NOMO-1 (cell line): ENCODE data around the gene LIAS.
"Not testable (repeated sequence)": the region's sequence is repeated elsewhere in the genome, so short reads cannot be mapped to it uniquely, and the experiment has no call there.

Experiments
- DNase-seq, 2 experiments: peaks; one replicate each; lab custom pipeline; 2025; ENCODE audit not compliant: unreplicated experiment in 2 of 2; lab: John Stamatoyannopoulos, UW

Gene LIAS

GRCh38 chr4:39495446-39496213 lies 36.8 kb downstream of the LIAS start:
- DNase-seq = no peak

GRCh38 chr4:39497909-39498726 lies 39.3 kb downstream of the LIAS start:
- no peak for DNase-seq

- no peak for DNase-seq
Observed at GRCh38 chr4:39498727-39499020, 39.8 kb downstream of the LIAS start.

- DNase-seq = no peak
Observed at GRCh38 chr4:39502019-39502663, 43.3 kb downstream of the LIAS start.

DNA sequence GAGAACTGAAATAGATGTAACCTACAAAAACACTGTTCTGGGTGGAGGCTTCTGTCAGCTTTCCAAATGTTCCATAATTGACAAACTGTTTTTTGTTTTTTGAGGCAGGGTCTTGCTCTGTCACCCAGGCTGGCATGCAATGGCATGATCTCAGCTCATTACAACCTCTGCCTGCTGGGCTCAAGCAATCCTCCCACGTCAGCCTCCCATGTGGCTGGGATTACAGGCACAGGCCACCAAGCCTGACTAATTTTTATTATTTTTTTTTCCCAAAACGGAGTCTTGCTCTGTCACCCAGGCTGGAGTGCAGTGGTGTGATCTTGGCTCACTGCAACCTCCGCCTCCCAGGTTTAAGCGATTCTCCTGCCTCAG lies 43.8 kb downstream of the LIAS start:
- not testable (repeated sequence) for DNase-seq

- DNase-seq = no peak
Observed at GRCh38 chr4:39504538-39504937, 45.7 kb downstream of the LIAS start.

DNA sequence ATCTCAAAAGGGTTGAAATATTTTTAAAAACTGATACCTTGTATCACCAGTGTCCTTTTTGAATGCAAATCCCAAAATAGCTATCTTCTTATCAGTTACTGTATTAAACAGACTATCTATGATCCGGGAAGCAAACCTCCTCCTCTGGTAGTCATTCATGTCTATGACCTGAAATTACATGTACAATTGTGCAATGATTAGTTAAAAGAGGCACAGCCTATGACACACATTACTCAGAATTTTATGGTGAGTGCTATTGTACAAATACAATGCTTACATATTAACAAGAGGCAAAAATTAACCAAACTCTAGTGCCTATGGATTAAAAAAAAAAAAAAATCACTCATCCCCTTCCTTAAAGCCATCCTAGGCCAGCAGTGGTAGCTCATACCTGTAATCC lies 46.7 kb downstream of the LIAS start:
- DNase-seq = no peak

DNA sequence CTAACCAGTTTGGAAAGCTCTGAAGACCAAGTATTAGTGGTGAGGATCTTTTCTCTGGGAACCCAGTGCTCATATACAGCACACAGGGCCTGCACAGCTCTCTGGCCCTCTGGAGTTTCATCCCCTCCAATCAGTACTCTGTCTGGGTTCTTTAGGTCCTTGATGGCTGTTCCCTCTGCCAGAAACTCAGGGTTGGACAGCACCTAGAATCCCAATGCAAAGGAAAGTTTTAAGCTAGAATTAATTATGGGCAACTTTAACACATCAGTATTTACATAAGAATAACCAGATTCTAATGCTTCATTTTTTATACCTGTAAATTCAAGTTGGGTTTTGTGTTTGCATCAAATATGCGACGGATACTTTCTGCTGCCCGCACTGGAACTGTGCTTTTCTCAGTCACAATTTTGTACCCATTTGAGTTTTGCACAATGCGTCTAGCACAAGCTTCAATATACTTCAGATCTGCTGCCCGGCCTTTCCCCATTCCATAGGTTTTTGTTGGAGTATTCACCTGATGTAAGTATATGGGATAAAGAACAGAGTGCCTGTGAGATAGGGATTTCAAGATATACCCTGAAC lies 51.6 kb downstream of the LIAS start:
- DNase-seq = no peak

GRCh38 chr4:39514266-39514665 lies 55.4 kb downstream of the LIAS start:
- DNase-seq = not testable (repeated sequence)

DNA sequence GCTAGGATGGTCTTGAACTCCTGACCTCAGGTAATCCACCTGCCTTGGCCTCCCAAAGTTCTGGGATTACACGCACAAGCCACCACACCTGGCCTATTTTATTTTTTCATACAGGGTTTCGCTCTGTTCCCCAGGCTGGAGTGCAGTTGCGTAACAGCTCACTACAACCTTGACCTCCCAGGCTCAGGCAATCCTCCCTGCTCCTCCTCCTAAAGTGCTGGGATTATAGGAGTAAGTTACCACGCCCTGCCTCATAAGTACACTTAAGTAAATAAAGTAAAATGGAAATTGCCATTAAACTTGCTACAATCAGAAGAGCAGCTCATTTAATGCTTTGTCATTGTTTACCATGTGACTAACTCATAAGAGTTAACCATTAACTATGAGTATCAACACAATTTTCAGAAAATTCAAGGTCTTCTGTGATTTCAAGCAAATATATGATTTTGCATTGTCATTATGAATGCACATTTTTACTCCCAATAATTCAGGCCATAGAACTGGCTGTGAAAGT lies 56.1 kb downstream of the LIAS start:
- no peak for DNase-seq

- DNase-seq = not testable (repeated sequence)
Observed at GRCh38 chr4:39515669-39516401, 57.0 kb downstream of the LIAS start.

DNA sequence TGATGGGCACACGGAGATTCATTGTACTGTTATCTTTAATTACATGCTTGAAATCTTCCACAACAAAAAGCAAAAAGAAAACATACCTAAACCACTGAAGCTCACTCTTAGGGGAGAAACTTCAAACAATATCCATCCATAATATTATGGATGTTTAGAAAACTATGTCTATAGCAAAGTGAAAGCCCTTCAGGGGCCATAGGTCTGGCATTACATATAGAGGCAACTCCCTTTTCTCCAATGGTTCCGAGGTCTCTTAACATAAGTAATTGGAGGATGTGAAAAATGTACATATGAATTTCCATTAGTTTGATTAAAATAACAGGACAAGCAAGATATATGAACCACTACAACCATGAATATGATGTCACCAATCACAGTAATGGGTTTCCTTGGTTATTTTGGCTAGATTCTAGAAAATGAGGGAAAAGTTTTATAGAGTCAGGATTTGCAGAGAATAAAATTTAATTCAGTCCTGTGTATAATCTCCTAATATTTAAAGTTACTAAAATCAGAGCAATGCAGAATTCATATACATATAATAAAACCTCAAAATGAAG lies 57.6 kb downstream of the LIAS start:
- no peak for DNase-seq

DNA sequence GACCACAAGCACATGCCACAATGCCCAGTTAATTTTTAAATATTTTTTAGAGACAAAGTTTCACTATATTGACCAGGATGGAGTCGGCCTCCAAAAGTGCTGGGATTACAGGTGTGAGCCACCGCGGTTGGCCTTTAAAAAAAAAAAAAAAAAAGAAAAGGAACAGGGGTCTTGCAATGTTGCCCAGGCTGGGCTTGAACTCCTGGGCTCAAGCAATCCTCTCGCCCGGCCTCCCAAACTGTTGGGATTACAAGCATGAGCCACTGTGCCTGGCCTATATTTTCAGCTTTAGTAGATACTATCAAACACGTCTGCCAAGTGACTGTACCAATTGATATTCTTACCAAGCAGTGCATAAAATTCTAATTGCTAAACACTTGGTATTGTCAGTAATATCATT lies 59.6 kb downstream of the LIAS start:
- no peak for DNase-seq

DNA sequence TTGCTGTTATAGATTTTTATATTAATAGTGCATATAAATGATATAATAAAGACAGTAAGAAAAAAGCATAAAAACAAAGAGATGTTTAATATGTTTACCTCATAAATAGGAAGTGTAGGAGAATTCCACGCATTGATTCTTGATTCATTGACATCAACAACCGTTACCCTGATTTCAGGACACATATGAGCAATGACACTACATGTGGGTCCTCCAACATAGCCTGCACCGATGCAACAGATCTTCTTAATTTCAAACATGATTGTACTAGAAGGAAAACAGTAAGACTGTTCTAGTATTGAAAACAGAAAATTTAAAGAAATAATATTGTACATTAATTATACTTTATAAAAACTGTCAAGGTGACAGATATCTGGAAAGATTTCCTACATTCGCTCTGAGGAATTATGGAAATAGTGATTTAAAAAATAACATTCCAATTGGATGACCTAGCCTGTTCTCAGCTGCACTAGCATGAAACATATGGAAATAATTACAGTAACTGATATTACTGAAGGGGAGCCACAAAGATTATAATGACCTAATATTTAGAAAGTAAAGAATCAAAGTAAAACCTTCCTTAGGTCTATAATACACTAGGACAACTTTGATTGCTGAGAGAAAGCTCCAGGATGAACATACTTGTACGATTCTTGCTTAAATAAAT lies 62.5 kb downstream of the LIAS start:
- no peak for DNase-seq

DNA sequence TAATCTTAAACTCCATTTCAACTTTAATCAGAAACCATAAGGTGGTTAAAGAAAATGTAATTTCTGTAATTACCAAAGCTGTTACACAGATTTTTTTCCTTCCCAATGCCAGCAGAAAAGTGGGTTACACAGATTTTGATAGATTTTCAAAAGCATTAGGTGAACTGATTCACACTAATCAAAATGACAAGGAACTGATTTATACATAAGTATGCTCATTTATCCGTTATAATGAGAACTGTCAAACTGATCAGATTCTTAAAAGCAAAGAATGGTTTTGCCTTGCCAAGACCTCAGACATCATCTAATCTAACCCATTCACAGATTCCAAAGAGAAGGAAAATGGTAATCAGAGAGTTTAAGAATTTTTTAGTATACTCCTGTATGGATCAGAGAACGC lies 63.2 kb downstream of the LIAS start:
- DNase-seq = no peak

DNA sequence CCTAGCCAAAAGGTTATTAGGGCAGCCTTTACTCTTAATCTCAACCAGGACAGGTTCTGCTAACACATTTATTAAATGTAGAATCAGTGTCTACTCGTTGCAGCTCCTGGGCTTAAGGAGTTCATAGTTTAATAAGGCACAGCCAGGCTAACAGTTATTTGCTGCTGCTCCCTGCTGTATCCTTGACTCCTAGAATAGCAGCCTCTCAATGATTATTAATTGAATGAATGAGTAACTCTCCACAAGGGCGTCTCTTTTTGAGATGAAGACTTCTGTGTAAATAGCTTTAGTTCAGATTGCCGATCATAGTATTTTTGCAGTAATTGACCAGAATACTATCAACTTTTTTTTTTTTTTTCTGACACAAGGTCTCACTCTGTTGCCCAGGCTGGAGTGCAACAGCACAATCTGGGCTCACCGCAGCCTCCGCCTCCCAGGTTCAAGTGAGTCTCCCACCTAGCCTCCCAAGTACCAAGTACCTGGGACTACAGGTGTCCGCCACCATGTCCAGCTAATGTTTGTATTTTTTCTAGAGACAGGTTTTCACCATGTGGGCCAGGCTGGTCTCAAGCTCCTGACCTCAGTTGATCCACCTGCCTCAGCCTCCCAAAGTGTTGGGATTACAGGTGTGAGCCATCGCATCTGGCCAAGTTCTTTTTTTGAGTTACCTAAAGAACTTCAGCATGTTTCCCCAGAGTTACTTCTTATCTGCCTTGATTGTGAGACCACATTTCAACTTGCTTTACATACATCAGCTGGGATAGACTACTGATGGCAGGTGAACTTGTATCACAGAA lies 65.5 kb downstream of the LIAS start:
- DNase-seq = no peak

DNA sequence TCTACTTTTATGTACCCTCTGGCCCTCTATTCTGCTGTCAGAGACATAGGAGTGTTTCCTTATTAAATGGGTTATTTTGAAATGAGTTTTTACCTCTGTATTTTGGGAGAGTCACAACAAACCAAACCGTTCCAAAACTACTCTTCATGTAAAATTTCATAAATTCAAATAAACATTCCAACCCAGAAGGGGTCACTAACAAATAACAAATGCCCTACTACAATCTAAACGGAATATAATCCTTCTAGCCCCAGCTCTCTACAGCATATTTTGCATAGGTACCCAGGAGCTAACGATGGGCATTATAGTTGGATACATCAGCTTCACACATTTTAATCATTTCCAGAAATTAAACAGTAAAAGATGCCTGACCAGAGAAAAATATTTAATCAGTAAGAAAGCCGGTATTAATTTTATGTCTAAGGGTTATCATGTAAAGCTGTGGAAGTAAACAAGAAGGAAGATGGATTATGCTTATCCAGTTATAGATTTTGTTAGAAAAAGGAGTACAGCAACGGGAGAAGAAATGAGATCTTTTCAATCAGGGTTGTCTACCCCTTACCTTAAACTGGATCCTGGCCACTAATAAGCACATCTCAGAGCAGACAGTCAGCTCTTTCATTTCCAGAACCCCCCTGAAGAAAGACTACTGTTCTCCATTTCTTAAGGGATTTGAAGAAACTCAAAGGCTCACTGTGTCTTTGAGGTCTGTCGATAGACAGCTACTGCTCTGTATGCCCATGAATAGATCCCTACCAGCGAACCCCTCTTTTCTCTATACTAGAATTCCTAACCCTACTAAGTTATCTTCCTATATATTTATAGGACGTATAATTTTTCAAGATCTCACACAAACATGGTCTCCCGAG lies 67.2 kb downstream of the LIAS start:
- DNase-seq = no peak

DNA sequence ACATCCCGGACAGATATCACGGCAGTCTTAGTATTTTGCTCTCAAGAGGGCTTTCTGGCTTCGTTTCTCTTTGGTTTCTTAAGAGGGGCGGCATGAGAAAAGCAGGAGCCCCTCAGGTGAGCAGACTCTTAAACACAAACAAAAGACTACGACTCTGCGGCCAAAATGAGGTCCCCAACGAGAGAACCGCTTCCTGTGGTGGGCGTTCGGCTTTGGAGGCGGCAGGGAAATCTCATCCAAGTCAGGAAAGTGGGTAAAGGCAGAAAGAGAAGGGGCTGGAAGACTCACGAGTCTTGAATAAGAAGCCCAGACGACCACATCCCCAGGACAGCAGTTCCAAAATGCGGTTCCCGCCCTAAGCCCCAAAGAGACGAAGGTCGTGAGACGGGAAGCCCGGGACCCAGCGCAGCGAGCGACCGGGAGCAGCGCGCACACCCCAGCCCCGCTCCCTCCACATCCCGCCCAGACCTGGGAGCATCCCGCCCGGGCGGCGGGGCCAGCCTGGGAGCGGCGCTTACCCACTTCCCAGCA lies 68.0 kb downstream of the LIAS start:
- DNase-seq = no peak
